Ramos (cell line): ENCODE data around the gene COX7A1.

Source experiments
- in situ Hi-C: fragments of 300-500 bp; cut with MboI; formaldehyde crosslinking; loops from one replicate; pipeline ENCODE4 v1.14.3; 2022; ENCODE audit warnings: low sequenced_read_pairs; ENCODE audit not compliant: unreplicated experiment

Gene COX7A1

DNA sequence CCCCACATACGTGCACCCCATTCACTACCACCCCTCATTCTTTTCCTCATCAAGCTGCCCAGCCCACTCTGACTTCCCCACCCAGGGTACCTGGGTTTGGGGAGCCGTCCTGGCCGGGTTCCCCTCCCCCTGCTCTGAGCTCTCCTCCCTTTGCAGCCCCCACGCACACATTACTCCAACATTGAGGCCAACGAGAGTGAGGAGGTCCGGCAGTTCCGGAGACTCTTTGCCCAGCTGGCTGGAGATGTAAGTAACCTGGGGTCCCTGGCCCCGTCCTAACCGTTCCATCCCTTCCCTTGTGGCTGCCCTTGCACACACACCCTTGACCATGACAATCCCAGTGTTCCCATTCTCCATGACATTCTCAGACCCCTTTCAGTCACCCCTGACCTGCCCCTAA, 9.8 kb downstream of the COX7A1 start:
- in situ Hi-C loops, result no loop called here

DNA sequence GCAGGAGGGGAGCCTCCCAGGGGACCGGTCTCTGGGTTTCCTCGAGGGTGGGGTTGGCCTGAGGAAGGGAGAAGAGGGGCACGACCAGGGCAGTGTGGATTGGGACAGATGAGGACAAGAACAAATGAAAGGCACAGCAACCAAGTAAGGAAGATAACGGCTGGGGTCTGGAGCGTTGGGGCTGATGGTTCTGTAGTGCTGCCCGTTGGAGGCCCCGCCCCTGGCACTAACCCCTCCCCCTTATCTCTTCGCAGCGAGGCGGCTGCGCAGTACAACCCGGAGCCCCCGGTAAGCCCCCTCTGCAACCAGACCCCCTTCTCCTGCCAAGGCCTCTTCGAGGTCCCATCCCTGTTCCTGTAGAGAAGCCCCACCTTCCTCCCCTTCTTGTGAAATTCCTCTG, 10.2 kb downstream of the COX7A1 start:
- in situ Hi-C loops, result no loop called here

DNA sequence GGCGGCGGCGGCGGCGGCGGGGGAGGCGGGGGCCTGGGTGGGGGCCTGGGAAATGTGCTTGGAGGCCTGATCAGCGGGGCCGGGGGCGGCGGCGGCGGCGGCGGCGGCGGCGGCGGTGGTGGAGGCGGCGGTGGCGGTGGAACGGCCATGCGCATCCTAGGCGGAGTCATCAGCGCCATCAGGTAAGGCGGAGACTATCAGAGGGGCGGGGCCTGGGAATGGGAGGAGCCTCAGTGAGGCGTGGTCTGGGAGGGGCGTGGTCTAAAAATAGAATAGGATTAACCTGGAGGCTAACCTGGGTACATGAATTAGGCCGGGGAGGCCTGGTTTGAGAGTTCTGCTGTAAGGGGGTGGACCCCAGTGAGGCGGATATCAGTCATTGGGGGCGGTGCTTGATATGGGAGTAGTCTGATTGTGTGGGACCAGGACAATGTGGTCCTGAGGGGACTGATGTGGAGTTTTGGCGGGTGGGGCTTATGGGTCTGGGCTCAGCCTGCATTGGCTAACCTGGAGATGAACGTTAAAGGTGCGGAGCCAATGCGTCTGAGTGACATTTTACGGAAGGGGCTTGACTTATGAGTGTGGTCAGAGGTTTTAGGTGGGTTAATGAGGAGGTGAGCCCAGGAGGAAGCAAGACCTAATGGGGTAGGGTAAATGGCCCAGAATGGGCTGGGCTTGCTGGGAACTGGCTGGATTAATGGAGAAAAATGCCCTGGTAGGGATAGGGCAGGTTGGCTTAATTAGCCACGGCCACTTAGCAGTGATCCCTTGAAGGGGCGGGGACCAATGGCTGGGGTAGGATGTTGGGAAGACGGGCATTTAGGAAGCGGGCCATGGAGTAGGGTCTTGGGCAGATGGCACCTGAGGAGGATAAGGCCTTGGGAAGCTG, 11.0 kb downstream of the COX7A1 start:
- in situ Hi-C loops, result no loop called here

DNA sequence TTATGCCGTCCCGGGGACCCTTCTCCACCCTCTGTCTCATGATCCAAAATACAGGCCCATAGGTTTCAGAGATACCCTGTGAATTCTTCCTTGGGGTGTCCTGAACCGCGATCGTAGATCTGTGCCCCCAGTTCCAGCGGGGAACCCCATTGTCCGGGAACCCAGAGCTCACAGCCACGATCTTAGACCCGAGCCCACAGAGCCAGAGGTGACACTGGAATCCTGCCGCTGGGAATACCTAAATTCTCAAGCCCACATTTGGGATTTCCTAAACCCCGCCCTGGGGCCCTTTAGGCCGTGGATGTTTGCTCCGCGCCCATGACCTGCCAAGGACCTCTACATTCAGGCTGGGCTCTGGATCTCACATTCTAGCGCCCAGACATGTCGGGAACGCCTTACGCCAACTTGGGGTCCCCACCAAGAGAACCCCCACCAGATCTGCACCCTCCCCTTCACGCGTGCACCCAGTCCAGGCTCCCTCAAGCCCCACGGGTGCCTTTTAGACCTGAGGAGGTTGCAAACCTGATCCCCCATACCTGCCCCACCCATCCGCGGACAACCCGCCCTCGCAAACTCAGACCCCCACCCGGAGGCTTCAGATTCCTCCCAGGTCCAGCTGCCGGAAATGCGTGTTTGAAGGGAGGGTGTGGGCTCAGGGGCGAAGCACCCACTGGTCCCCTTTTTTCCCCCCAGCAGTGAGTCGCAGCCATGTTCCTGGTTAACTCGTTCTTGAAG, 11.8 kb downstream of the COX7A1 start:
- in situ Hi-C loops, result no loop called here

DNA sequence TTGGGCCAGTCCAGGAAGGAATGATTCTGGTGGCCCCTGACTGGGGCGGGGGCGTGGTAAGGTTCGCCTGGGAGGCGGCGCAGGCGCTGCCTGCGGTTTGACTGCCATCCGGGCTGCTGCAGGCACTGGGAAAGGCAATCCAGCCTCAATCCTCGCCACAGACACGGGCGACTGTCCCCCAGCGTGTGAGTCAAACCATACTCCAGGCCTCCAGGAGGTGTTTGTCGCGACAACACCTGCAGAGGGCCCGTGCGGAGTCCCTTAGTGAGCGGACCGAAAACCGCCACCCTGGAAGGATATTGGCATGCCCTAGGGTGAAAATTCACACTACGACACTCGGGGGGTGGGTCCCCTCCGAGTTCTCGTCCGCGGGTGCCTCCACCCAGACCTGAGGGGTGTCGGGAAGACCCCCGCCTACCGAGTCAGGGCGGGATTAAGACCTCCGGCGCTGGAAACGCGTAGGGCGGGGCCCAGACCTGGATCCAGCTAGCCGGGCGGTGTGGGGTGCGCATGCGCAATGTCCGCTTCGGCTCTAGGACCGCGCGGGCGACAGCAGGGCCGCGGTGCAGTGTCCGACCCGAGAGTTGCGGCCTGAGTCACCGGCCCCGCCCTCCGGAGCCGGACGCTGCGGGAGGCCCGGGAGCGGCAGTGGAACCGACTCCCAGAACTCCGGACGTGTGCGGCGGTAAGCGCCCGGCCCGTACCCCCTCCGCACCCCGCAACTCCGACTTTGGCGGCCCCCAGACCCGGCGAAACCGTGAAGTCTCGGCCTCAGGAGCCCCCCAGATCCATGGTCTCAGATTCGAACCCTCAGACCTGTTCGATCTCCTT, 12.6 kb downstream of the COX7A1 start, which contains the start of gene CAPNS1:
CAPNS1 (plus strand) TSS at position 594 of the 831 bp plus-strand sequence. CDS start 946 bp downstream, outside the sequence.
- in situ Hi-C loops, result no loop called here

DNA sequence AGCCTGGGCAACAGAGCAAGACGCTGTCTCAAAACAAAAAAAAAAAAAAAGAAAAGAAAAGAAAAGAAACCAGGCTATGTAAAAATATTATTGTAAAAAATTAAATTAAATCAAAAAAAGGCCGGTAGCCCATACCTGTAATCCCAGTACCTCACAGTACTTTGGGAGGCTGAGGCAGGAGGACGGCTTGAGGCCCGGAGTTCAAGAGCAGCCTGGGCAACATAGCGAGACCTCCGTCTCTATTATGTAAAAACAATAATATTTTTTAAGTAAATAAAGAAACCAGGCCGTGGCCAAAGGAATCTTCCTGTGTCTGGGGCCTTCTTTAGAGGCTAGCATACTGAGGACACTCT, 13.2 kb downstream of the COX7A1 start:
- in situ Hi-C loops, result no loop called here

DNA sequence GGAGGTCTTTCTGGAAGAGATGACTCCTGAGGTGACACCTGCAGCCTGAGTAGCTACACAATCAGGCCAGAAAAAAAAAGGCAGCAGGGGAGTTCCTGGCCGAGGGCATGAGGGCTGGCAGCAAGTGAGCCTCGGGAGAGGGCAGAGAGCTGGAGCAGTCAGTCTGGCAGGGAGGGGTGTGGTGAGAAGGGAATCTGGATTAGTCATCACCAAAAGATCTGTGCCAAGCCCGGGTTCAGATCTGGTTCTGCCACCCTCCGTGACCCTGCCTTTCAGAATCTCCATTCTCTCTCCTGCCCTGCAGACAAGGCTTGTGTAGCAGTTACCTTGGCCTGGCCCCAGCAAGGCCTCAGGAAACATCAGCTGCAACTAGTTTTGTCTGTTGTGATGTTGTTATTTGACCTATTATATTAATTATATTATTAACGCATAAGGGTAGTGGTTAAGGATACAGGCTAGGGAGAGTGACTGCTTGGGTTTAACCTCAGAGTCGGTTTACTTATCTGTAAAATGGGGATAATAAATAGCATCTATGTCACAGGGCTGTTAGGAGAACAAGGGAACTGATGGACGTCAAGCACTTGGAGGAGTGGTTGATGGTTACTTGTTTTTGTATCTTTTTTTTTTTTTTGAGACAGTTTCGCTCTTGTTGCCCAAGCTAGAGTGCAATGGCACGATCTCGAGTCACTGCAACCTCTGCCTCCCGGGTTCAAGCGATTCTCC, 15.1 kb downstream of the COX7A1 start:
- in situ Hi-C loops, result no loop called here

DNA sequence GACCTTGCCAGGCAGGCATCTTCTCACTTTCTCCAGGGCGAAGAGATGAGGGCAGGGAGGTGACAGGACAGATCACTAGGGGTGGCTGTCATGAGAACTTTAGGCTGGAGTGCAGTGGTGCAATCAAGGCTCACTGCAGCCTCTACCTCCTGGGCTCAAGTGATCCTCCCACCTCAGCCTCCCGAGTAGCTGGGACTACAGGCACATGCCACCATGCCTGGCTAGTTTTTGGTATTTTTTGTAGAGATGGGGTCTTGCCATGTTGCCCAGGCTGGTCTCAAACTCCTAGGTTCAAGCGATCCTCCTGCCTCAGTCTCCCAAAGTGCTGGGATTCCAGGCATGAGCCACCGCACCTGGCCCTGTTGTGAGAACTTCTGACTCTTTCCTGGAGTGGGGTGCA, 17.4 kb downstream of the COX7A1 start:
- in situ Hi-C loops, result loop anchor here (5.0 kb wide), 1 partner anchor 37 kb away; no protein-coding TSS in a partner anchor

DNA sequence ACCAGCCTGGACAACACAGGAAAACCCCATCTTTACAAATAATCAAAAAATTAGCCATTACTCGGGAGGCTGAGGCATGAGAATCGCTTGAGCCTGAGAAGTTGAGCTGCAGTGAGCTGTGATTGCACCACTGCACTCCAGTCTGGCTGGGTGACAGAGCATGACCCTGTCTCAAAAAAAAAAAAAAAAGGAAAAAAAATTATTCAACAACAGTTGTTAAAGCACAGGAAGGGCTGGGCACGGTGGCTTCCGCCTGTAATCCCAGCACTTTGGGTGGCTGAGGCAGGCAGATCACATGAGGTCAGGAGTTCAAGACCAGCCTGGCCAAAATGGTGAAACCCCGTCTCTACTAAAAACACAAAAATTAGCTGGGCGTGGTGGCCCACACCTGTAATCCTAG, 21.0 kb downstream of the COX7A1 start:
- in situ Hi-C loops, result loop anchor here (5.0 kb wide), 1 partner anchor 41 kb away; no protein-coding TSS in a partner anchor

DNA sequence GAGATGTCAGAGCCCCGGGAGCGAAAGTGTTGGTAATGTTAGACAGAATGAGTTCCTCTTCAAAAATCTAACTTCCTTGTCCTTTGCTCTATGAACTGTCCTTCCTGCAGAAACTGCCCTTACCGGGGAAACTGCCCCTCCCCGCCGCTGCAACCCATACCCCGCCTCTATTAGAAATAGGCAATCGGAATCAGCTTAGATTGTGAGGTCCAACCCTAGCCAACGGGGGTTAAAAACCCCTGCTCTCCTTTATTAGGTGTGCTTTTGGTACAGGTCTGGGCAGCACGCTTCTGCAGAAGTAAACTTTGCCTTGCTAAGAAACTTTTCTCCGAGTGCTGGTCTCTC, 23.9 kb downstream of the COX7A1 start:
- in situ Hi-C loops, result no loop called here

DNA sequence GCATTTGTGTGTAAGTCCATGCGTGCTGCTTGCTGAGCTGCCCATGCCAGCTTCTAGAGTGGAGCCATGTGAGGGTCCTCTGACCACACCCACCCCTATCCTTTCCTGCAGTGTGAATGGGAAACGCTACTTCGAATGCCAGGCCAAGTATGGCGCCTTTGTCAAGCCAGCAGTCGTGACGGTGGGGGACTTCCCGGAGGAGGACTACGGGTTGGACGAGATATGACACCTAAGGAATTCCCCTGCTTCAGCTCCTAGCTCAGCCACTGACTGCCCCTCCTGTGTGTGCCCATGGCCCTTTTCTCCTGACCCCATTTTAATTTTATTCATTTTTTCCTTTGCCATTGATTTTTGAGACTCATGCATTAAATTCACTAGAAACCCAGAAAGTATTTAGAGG, 26.7 kb downstream of the COX7A1 start:
- in situ Hi-C loops, result no loop called here

DNA sequence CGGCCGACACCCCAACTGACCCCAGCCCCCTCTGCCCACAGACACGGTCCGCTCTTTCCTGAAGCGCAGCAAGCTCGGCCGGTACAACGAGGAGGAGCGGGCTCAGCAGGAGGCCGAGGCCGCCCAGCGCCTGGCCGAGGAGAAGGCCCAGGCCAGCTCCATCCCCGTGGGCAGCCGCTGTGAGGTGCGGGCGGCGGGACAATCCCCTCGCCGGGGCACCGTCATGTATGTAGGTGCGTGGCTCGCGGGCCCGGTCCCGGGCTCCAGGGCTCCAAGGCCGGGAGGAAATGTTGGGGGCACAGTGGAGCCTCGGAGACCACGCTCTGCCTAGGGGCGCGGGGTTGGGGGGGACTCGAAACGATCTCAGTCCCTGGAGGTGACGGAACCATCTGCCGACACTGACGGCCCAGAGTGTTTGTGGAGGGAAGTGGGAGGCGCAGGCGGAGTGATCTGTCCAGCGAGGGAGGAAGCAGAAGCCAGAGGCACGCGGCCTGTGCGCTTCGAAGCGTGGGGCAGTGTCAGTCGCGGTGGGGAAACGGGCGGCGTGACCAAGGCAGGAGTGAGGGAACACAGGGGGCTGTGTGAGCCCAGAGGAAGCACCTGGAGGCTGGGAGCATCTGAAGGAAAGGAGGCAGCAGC, 30.6 kb downstream of the COX7A1 start:
- in situ Hi-C loops, result no loop called here

DNA sequence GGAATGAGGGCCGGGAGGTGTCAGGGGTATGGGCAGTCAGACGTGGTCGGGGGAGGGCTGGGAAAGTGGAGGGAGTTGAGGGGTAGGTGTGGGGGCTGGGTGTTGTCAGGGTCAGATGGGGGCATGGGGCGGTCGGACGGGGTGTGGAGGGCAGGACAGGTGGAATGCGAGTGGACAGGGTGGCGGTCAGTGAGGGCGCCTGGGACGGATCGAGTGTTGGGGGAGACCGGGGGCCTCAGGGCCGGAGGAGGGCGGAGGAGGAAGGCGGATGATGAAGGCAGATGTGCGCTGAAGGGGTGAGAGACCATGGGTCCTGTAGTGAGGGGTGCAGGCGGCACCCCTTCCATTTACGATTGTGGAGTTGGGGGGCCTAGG, 31.3 kb downstream of the COX7A1 start:
- in situ Hi-C loops, result no loop called here

DNA sequence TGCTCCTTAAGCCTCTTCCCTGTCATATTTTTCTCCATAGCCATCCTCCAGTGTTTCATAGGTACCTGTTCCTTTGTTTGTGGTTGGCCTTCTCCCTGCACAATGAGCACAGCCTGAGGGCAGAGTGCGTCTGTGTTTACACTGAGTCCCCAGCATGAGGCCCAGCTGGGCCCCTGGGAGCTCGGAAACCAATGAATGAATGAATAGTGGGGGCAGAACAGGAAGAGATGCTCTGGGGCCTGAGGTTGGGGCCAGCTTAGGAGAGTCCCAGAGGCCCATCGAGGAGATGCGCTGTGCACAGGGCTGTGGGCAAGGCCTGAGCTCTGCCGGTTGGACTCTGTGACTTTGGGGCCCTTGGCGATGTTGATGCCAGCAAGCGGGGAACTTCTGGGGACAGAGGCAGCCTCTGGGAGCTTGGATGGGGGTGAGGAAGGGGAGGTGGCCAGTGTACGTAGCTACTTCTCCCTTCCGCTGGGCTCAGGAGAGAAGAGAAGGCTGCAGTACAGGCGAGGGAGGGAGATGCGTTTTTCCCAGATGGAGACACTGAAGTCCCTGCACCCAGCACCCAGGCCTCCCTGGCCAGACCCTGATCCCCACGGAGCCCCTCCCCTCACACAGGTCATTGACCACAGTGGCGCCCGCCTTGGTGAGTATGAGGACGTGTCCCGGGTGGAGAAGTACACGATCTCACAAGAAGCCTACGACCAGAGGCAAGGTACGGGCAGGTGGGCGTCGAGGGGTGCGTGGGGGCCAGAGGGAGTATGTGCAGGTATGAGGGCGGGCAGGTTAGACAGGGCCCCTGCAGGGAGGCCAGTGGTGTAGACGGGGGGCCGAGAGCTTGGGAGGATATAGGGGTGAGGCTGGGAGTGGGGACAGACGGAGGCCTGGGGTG, 31.9 kb downstream of the COX7A1 start:
- in situ Hi-C loops, result no loop called here

DNA sequence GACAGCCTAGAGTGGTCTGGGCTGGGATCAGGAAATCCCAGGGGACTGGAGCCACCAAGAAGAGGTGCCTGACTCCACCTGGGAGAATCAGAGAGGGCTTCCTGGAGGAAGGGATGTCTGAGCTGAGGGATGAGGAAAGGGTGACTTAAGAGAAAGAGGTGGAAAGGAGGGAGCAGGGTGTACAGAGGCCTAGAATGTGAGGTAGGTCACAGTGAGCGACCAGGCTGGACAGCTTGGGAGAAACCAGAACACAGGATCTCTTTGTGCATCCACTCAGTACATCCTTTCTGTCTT, 36.0 kb downstream of the COX7A1 start:
- in situ Hi-C loops, result no loop called here

DNA sequence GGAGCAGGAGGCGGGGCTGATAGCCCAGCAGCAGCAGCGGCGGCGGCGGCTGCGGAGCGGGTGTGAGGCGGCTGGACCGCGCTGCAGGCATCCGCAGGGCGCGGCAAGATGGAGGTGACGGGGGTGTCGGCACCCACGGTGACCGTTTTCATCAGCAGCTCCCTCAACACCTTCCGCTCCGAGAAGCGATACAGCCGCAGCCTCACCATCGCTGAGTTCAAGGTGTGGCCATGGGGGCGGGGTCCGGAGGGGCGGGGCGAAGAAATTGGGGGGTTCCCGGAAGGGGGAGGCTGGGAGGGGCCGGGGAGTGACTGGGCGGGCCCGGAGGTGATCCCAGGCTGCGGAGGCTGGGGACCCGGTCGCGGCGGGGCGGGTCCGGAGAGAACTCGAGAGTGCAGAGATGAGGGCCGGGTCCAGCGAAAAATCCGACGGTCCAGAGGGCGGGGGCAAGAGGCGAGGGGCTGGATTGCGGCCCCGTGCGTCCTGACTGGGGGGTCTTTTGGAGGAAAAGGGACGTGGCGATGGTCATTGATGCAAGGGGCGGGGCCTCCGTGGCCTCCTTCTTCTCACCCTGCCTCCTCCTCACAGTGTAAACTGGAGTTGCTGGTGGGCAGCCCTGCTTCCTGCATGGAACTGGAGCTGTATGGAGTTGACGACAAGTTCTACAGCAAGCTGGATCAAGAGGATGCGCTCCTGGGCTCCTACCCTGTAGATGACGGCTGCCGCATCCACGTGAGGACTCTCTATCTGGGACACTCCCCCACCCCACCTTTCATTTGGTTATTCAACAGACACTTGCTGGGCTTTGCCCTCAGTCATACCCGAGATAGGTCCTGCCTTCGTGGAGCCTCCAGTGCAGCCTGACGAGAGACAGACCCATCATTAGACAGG, 36.5 kb downstream of the COX7A1 start, which contains the start of gene TBCB:
TBCB (plus strand) TSS at position 16 of the 891 bp plus-strand sequence; CDS start at position 109, 93 bp downstream.
- in situ Hi-C loops, result no loop called here

DNA sequence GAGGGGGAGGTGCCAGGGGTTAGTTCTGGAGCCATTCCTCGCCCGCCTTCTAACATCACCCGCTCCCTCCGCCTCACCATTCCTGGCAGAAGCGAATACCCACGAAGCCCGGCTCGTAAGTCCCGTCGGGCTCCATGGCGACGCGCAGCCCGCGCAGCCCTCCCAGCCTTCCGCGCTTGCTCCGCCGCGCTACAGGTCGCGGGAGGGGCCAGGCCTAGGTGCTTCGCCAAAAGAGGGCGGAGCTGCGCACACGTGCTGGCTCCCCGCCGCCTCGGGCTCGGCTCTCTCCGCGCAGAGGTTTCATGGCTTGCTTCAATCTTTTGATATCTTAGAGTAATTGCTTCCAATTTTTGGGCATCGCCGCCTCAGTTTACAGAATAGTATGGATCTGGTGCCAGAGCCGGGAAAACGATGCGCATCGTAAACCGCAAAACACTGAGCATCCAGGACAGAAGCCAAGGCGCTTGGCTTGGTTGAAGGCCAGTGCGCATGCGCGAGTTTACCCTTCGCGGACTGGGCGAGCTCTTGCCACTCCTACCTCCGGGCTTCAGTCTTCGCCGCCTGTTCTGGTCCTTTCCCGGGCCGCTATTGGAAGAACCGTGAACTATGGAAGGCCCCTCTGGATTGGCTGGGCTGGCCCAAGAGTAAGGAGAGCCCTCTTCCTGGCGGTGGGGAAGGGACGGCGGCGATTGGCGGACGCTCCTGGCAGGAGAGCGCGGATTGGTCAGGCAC, 37.4 kb downstream of the COX7A1 start, which contains the start of gene POLR2I:
POLR2I (minus strand) TSS at position 155 of the 732 bp plus-strand sequence; CDS start at position 136, 19 bp downstream.
- in situ Hi-C loops, result no loop called here
